DND-41 (cell line): Measurements from ENCODE around the gene SNX9.

ENCODE experiments used
- CTCF ChIP-seq: IDR thresholded peaks from 2 replicates; pipeline ENCODE4 v1.5.1; 2012; ENCODE audit warnings: borderline replicate concordance, low read length, moderate library complexity, mild to moderate bottlenecking; ENCODE audit not compliant: poor library complexity, severe bottlenecking; ENCODE audit errors: extremely low read depth
- EZH2 ChIP-seq: IDR thresholded peaks from 3 replicates; pipeline ENCODE4 v1.6.1; 2012; ENCODE audit warnings: borderline replicate concordance, low read depth, mild to moderate bottlenecking, moderate library complexity, low read length, inconsistent platforms; ENCODE audit not compliant: severe bottlenecking

- TF ChIP-seq CTCF (no peak), EZH2 (no peak)
Observed at GRCh38 chr6:157974967-157975366, 151.9 kb downstream of the SNX9 start.
